ENCODE data around the gene CCDC102B.
"Not testable (repeated sequence)": the region's sequence is repeated elsewhere in the genome, so short reads cannot be mapped to it uniquely, and the experiment has no call there.

CCDC102B gene

GRCh38 chr18:68830256-68831045 lies 32.6 kb downstream of the CCDC102B start:
- DNase-seq (ENCODE audit: low read depth) = no peak

GRCh38 chr18:68833756-68834155 lies 35.9 kb downstream of the CCDC102B start:
- no peak for DNase-seq (ENCODE audit: low read depth)

- DNase-seq (ENCODE audit: low read depth) = peak; percentile 78
Measured at GRCh38 chr18:68837665-68838451, 40.0 kb downstream of the CCDC102B start.

GRCh38 chr18:68839701-68840100 lies 41.8 kb downstream of the CCDC102B start:
- DNase-seq (ENCODE audit: low read depth) = no peak

- peak; percentile 85 for DNase-seq (ENCODE audit: low read depth)
Measured at GRCh38 chr18:68840554-68841263, 42.8 kb downstream of the CCDC102B start.

GRCh38 chr18:68841301-68841700 lies 43.4 kb downstream of the CCDC102B start:
- DNase-seq (ENCODE audit: low read depth) = peak; percentile 4

GRCh38 chr18:68842951-68843350 lies 45.1 kb downstream of the CCDC102B start:
- DNase-seq (ENCODE audit: low read depth) = no peak

- no peak for DNase-seq (ENCODE audit: low read depth)
Measured at GRCh38 chr18:68843473-68844089, 45.7 kb downstream of the CCDC102B start.

GRCh38 chr18:68847219-68847837 lies 49.4 kb downstream of the CCDC102B start:
- peak; percentile 22 for DNase-seq (ENCODE audit: low read depth)

GRCh38 chr18:68848242-68848641 lies 50.4 kb downstream of the CCDC102B start:
- no peak for DNase-seq (ENCODE audit: low read depth)

GRCh38 chr18:68854786-68855391 lies 57.0 kb downstream of the CCDC102B start:
- DNase-seq (ENCODE audit: low read depth) = no peak

GRCh38 chr18:68855491-68855890 lies 57.6 kb downstream of the CCDC102B start:
- no peak for DNase-seq (ENCODE audit: low read depth)

GRCh38 chr18:68861365-68861764 lies 63.5 kb downstream of the CCDC102B start:
- DNase-seq (ENCODE audit: low read depth) = no peak

- DNase-seq (ENCODE audit: low read depth) = no peak
Measured at GRCh38 chr18:68865021-68865420, 67.1 kb downstream of the CCDC102B start.

- no peak for DNase-seq (ENCODE audit: low read depth)
Measured at GRCh38 chr18:68865503-68865902, 67.6 kb downstream of the CCDC102B start.

- no peak for DNase-seq (ENCODE audit: low read depth)
Measured at GRCh38 chr18:68873003-68873402, 75.1 kb downstream of the CCDC102B start.

- DNase-seq (ENCODE audit: low read depth) = peak; percentile 6
Measured at GRCh38 chr18:68874361-68874760, 76.5 kb downstream of the CCDC102B start.

- not testable (repeated sequence) for DNase-seq (ENCODE audit: low read depth)
Measured at GRCh38 chr18:68879947-68880346, 82.1 kb downstream of the CCDC102B start.

- no peak for DNase-seq (ENCODE audit: low read depth)
Measured at GRCh38 chr18:68887410-68887809, 89.5 kb downstream of the CCDC102B start.

GRCh38 chr18:68893354-68893753 lies 95.5 kb downstream of the CCDC102B start:
- no peak for DNase-seq (ENCODE audit: low read depth)

GRCh38 chr18:68897286-68897685 lies 99.4 kb downstream of the CCDC102B start:
- no peak for DNase-seq (ENCODE audit: low read depth)
